Bone marrow (tissue), 2 donors: ENCODE results near the gene PPP2R2D.
"Not testable (repeated sequence)": the region's sequence is repeated elsewhere in the genome, so short reads cannot be mapped to it uniquely, and the experiment has no call there.

Experiments
- DNase-seq, 2 donors: peaks; one replicate each; lab custom pipeline; 2025; lab: John Stamatoyannopoulos, UW

Gene PPP2R2D

GRCh38 chr10:131908151-131908550 is 7.3 kb downstream of the PPP2R2D start:
- no peak for DNase-seq

GRCh38 chr10:131909014-131909808 is 8.4 kb downstream of the PPP2R2D start:
- no peak for DNase-seq

- no peak for DNase-seq
These were observed 9.1 kb downstream of the PPP2R2D start for GRCh38 chr10:131909929-131910328.

GRCh38 chr10:131910663-131911314 is 10.0 kb downstream of the PPP2R2D start:
- no peak for DNase-seq

- DNase-seq, result no peak
These were observed 10.6 kb downstream of the PPP2R2D start for GRCh38 chr10:131911451-131911850.

- DNase-seq, result no peak
These were observed 11.8 kb downstream of the PPP2R2D start for GRCh38 chr10:131912620-131913019.

- DNase-seq, result no peak
These were observed 14.7 kb downstream of the PPP2R2D start for GRCh38 chr10:131915484-131915883.

- no peak for DNase-seq
These were observed 15.4 kb downstream of the PPP2R2D start for GRCh38 chr10:131915990-131916766.

GRCh38 chr10:131916767-131917160 is 16.0 kb downstream of the PPP2R2D start:
- not testable (repeated sequence) for DNase-seq

- DNase-seq, result not testable (repeated sequence)
These were observed 16.7 kb downstream of the PPP2R2D start for GRCh38 chr10:131917496-131917895.

- not testable (repeated sequence) for DNase-seq
These were observed 18.7 kb downstream of the PPP2R2D start for GRCh38 chr10:131919461-131919860.

GRCh38 chr10:131920151-131920550 is 19.3 kb downstream of the PPP2R2D start:
- no peak for DNase-seq

- DNase-seq, result no peak
These were observed 19.9 kb downstream of the PPP2R2D start for GRCh38 chr10:131920693-131921092.

GRCh38 chr10:131921184-131921583 is 20.4 kb downstream of the PPP2R2D start:
- no peak for DNase-seq

- DNase-seq, result no peak
These were observed 22.4 kb downstream of the PPP2R2D start for GRCh38 chr10:131923038-131923756.

GRCh38 chr10:131925011-131925649 is 24.3 kb downstream of the PPP2R2D start:
- DNase-seq, result peak in 1 of 2 donors; percentile 3

GRCh38 chr10:131925716-131926115 is 24.9 kb downstream of the PPP2R2D start:
- DNase-seq, result no peak

- no peak for DNase-seq
These were observed 25.4 kb downstream of the PPP2R2D start for GRCh38 chr10:131926253-131926652.

GRCh38 chr10:131926743-131927595 is 26.2 kb downstream of the PPP2R2D start:
- no peak for DNase-seq

GRCh38 chr10:131928248-131929095 is 27.7 kb downstream of the PPP2R2D start:
- DNase-seq, result no peak
